ENCODE measurements around the gene CYRIA. TPM values are rescaled to one million over a fixed set of nuclear protein-coding genes. Genes with fewer than 3 reads are reported as not detected.

CYRIA gene
- total RNA-seq, 1 donor from 2014 or later: 30.6 TPM

DNA sequence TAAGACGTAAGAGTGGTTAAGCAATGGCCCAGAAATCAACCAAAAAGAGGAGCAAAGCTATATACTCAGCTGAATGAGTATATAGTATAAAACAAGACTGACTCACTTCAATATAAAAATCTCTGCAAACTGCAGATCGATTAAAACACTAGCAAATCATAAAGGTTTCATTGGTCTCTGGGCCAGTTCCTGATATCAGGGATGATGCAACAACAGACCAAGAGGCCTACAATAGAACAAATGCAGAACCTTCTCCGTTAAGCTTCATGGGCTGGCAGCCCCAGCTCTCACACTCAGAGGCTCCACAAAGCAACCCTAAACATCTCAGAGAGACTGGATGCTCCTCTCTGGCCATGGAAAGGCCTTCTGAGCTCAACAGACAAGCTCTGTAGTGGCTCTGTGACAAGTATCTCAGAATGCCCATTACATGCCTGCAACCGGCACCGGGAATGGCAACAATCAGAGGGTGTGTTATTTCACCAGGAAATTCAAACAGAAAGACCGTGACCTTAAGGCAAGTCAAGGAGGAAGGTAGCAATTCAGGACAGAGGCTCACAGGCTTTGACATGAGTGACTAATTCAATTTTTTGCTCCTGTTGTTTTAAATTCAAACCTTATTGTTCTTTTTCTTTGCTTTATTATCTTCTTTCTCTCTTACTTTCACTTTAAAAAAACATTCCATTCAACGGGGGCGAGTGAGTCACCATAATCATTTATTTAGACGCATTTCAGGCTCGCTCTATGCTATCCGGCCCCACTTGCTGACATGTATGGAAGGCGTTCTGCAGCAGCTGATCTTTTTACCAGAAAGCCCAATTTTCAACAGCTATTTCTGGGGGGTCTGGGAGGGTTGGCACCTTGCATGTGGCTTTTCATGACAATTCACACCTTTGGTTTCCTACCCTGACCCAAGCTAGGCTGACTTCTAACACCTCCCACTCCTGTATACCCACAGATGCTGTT, 15.1 kb downstream of the CYRIA start:
- DNase-seq (ENCODE audit: low read depth in 2 of 2): peak; percentile 61 to 89

DNA sequence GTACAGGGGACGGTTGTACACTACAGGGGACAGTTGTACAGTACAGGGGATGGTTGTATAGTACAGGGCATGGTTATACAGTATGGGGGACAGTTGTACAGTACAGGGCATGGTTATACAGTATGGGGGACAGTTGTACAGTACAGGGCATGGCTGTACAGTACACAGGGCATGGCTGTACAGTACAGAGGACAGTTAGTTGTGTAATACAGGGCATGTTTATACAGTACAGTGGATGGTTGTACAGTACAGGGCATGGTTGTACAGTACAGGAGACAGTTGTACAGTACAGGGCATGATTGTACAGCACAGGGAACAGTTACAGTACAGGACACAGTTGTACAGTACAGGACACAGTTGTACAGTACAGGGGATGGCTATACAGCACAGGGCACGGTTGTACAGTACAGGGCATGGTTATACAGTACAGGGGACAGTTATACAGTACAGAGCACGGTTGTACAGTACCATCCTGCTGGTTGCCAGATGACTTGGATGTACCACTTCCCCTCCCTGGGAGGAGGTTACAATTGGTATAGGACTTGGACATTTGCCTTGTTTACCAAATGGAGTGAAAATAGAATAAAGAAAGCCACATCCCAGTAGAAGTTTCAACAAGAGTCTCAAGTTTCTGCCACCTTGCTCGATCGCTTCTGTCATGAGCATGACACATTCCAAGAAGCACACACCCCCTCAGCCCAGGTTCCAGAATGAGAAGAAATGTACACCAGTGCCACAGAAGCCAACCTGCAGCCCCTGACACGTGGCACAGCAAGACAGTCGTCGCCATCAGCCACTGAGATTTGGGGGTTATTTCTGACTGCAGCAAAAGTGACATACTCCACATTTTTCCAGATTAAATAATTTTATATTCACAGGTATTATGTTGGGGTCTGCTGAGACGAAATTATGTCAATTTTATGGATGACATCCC, 16.0 kb downstream of the CYRIA start:
- DNase-seq (ENCODE audit: low read depth in 2 of 2): no peak

DNA sequence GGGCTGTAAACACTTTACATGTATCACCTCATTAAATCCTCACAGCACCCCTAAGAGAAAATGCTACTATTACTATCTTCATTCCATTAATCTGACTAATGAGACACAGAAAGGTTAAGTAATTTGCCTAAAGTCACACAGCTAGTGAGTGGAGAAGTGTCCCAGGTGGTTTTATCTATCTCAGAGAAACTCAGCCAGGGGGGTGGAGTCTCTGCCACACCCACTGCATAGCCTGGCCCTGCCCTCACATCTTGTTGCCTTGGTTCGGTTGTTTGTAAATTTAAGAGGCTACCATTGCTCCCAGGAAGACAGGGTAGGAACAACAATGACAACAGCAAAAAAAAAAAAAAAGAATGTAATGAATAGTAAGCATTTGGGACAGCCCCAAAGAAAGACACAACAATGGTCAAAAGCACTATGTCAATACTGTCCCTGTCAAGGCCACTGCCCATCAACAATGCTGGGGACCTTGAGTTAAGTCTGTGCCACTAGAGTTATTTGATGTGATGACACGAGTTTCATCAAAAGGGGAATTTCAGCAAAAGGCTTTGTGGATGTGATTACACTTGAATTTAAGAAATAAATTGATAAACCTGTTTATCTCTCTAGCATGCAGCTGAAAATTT, 17.5 kb downstream of the CYRIA start:
- no peak for DNase-seq (ENCODE audit: low read depth in 2 of 2)

DNA sequence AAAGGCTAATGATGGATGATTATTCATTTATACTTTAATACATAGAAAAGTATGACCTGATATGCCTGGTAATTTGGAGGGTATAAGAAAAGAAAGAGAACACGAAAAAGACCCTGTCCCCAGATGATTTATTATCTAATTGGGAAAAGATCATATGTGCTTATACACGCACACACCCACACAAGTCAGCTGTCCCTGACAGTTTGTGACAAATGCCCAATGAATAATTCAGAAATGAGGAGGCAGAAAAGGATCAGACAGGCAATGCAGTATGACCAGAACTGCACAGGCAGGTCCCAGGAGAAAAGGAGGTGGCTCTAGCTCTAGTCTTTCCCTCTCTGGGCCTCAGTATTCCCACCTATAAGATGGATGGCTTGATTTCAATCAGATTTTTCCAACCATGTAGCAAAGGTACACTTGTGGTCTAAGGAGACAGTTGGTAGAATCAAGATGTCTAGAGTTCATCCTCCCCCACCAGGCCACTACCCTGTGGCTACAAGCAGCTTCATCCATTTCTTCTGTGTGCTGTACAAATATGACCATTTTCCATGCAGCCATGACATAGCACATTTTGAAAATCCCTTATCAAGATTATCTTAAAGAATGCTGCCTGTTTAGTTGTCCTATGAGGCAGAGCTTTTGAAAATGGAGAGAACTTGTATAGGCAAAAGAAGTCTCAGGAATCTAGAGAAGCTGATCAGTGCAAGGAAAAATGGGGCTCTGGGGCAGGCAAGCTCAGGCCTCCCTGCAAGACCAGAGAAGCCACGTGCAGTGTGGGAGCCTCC, 19.7 kb downstream of the CYRIA start:
- DNase-seq (ENCODE audit: low read depth in 2 of 2): no peak

DNA sequence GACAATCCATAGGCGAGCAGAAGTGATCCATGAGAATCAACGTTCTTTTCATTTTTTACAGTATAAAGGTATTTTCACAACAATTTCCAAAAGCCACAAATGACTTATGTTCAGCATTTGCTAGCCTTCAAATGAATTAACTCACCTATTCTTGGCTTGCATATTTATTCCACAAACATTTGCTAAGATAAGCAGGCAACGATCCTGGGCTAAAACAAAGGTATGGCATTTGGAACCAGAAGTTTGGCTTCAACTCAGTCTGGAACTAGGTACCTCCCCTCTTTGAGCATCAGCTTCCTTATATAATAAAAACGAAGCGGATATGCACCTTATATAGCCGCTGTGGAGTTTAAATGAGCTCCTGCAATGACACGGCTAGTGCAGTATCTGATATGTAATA, 20.5 kb downstream of the CYRIA start:
- DNase-seq (ENCODE audit: low read depth in 2 of 2): no peak

DNA sequence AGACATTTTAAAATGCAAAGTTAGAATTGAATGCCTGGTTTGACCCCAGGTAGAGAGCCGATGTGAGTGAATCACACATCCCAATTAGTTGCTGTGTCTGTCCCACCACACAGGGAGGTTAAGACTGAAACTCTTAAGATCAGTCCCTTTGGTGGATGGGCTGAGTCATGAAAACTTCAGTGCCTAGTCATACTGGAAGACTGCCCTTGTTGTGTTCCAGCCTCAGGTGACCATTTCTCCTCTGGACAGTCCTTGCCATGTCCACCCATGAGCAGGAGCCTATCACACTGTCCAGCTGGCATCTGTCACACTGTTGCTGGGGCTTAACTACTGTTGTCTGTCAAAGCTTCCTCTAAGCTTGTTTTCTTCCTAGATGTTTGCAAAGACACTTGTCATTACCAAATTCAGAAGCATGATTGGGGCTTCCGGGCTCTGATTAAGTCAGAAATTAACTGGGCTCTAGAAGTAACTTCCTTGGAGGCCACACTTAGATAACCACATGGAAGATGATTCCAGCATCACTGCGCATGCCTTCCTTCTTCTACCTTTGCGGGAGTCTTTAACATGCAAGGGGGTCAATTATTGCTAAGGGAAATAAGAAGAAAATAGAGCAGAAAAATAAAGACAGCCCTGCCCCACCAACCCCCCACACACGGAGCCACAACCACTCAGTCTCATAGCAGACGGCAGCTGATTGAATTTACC, 21.3 kb downstream of the CYRIA start:
- no peak for DNase-seq (ENCODE audit: low read depth in 2 of 2)

DNA sequence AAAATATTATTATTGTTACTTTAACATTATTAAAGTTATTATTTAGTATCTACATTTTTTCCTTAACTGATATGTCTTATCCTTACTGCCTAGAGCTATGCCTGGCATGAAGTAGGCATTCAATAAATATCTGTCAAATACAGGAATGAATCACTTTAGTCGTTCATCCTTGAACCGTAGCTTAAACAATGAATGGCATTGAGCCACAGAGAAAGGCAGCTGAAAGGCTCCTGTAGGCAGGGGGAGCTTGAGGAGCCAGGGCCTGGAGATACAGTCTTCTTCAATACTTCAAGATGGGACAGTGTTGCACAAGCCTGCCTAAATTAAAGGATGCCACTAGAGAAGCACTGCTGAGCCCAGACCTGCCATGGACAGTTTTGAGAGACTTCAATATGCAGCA, 22.5 kb downstream of the CYRIA start:
- DNase-seq (ENCODE audit: low read depth in 2 of 2): peak in 1 of 2 donors; percentile 73

DNA sequence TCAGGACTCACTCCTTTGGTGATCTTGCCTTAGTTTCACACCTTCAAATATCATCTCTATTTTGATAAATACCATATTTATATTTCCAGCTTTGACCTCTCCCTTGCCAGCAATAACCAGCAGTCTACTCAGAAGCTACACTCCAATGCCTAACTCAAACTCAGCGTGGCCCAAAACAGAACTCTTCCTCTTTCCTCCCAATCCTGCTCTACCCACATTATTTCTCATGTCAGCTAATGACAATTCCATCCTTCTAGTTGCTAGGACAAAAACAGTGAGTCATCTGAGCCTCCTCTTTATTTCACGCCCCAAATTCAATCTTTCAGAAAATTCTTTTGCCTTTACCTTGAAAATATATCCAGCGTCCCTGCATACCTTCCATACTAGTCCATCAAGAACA, 23.5 kb downstream of the CYRIA start:
- DNase-seq (ENCODE audit: low read depth in 2 of 2): no peak

DNA sequence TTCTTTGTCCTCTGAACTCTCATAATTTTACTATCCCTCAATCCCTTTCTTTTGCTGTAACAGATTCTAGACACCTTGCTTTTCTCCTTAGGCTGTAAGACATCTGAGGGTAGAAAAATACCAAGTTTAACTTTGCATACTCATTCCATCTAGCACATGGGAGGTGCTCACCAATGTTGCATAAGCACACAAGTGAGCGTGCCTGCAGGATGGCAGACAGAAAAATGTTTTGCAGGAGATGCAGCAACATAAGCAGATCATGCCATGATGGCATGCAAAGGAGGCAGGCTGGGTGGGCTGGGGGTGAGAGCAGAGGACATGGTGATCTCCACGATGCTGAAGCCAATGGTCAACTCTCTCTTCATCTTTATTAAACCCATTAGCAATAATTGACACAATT, 24.1 kb downstream of the CYRIA start:
- no peak for DNase-seq (ENCODE audit: low read depth in 2 of 2)

DNA sequence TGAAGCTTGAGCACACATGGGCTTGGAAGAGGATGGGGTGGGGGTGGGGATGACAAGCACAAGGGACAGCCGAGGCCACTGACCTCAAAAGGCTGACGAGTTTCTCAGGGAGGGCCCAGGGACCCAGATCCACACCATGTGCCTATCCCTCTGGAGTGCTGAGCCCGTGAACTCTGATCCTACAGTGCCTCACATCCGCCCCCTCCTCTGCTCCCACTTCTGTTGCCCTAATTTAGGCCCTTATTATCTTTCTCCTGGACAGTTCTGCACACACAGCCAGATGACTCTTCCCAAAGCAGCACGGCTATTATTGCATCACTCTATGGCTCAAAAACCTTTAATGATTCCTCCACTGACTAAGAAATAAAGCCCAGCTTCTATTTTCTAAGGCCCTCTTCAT, 24.8 kb downstream of the CYRIA start:
- DNase-seq (ENCODE audit: low read depth in 2 of 2): no peak

DNA sequence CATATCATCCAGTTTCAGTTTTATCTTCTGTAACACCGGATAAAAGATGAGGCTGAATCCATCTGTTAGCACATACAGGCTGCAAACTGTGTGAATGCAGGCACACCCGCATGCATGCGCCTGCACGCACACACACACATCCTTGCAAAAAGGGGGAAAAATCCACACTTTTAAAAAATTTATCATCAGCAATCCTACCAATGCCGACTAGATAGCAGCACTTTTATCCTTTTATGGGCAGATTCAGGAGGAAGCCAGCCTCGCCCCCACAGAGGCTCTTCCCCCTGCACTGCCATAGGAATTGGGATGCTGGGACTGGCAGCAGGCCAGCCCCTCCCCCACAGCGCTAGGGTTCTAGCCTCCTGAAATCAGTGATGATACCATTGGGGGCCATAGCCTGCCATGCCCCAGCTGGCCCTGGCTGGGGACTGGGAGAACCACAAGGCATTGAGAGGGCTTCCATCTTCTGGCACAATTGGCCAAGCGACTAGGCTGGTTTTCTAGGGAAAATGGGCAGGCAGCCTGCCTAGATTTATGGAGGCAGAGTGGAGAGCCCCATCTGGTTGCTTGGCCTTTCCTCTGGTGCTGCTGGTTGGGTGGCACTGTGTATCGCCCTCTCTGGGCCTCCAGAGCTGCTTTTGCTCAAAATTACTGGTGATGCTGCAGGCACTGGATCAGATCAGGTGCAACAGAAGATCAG, 25.5 kb downstream of the CYRIA start:
- DNase-seq (ENCODE audit: low read depth in 2 of 2): no peak

DNA sequence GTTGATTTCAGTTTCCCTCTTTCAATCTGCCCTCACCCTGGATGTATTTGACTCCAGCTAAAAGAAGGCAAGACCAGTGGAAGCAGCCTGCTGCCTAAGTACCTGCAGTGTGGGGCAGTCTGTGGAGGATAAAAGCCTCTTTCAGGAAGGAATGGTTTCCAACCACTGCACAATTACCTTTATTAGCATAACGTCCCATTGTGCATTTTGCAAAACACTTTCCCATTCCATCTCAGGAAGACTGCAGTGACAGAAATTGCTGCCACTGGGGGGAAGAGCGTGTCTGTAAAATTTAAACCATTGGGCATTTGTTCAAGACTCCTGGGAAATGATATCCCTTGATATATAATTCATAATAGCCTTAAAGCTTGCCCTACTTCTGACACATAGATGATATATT, 26.2 kb downstream of the CYRIA start:
- no peak for DNase-seq (ENCODE audit: low read depth in 2 of 2)

DNA sequence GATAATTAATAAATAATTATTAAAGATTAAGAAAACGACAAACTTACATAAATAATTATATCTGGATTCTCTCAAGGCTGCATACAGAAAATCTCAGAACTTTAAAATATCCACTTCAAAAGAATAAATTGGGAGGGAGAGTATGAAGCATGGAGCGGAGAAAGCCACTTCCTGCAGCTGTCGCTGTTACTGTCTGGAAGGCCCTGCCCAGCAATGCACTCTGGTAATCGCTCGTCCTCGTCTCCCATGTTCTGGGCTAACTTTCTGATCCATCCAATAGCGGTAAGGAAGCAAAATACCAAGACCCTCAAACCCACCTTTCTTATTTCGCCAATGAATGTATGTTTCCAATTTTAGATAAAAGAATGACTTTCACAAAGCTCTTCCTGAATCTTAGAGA, 26.7 kb downstream of the CYRIA start:
- no peak for DNase-seq (ENCODE audit: low read depth in 2 of 2)

DNA sequence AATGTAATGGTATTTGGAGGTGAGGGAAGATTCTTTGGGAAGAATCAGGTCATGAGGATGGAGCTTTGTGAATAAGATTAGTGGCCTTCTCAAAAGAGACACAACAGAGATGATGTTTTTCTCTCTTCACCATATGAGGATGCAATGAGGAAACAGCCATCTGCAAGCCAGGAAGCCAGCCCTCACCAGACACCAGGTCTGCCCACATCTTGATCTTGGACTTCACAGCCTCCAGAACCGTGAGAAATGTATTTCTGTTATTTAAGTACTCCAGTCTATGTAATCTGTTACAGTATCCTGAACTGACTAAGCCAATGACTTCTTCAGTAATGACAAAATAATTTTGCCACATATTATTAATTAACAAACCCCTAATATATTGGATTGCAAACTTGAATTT, 28.3 kb downstream of the CYRIA start:
- DNase-seq (ENCODE audit: low read depth in 2 of 2): no peak

DNA sequence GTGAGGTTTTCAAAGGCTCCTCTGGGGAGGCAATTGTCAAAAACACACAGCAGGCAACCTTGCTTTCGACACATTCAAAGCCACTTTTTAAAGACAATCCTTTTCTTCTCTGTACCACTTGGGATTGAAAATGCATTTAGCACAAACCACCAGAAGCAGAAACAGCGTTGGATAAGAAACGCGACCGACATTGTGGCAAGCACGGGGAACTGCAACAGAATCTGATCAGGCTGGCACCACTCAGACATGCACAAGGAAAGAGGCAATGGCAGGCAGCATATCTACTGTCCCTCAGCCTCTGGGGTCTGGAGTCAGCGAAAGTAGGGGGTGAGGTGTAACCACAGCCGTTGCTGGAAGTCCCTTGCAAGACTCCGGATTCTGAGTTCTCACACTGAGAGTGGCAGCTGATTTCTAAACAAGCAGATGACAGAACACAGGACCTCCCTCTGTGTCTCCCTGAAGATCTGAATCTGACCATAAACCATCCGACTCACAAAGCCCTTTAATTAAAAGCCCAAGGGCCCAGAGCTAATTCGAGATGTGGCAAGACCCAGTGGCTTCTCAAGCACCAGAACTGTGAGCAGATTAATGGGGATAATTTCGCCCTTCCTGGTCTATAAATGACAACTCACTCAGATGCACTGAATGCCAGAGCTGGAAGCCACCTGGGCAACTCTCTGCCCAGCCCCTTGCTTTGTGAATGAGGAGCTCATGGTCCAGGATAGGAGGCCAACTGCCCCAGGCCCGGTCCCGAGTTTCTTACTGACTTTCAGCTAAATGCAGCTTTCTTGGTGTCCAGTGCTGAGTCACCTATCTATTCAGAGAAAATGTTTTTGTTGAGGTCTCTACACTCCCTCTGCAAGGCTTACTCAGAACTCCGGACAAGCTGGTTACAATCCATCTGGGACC, 29.6 kb downstream of the CYRIA start:
- no peak for DNase-seq (ENCODE audit: low read depth in 2 of 2)

DNA sequence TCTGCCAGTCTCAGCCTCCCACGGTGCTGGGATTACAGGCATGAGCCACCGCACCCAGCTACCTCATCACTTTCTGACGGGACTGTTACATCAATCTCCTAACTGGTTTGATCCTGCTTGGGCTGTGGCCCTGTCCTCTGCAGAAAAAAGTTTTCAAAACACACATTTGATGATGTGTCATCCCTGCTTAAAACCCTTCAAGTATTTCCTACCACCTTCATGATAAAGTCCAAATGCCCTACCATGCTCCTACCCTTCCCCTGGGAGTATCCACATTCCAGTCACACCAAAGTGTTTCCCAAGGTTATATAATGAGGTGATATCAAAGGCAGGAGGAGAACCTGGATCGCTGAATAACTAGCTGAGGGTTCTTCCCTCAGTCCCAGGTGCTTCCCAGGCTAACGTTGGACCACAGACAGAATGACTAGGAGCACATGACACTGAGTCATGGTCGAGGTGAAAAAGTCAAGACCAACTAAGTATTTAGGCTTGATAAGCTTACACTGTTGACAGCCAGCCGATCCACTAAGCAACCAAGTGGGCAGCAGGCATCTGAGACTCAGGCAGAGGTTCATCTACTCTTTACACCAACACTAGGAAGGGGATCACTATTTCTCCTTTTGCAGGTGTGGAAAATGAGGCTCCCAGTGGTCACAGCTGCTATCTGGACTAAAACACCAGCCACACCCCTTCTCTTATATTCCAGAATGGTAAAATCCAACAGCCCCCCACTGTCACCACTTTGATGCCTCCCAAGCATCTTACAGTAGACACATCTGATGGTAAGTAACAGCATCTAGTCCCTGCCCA, 31.8 kb downstream of the CYRIA start:
- DNase-seq (ENCODE audit: low read depth in 2 of 2): peak in 1 of 2 donors; percentile 68

DNA sequence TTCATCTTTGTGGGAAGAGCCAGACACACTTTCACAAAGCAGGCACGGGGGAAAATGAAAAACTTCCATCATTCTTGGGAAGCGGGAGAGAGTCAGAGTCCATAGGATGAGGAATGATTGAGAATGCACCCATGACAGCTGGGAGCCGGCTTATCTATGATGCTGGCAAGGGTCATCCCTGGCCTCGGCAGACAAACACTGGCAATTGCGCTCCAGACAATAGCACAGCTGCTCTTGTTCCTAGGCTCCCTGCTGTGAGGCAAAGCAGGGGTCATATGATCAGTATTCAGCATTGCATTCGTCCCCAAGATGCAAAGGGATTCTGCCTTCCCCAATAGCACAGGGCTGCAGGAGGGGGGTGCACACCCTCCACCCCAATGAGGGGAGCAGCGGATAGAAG, 33.0 kb downstream of the CYRIA start:
- no peak for DNase-seq (ENCODE audit: low read depth in 2 of 2)

DNA sequence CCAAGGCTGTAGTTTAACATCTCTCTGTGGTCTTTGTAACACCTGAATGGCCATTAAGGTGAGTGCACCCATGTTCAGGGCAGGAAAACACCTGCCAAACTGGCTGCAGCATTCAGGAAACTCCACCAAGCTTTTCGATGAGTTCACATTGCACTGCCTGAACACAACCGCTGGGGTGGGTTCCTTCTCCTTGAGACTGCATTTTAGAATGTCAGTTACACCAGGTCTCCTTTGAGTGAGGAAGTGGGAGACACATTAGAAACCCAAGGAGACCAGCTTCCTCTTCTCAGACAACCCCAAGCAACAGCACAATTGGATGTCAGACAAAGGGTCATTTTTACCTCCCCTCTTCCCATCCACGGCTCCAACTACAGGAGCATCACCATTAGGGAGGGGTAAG, 35.2 kb downstream of the CYRIA start:
- no peak for DNase-seq (ENCODE audit: low read depth in 2 of 2)

Data from dermis microvascular lymphatic vessel endothelial cell (primary cell).